ENCODE results near the gene HRCT1.
A peak's percentile ranks its signal among the peaks of the same experiment; 100 is the strongest.

The HRCT1 gene

DNA sequence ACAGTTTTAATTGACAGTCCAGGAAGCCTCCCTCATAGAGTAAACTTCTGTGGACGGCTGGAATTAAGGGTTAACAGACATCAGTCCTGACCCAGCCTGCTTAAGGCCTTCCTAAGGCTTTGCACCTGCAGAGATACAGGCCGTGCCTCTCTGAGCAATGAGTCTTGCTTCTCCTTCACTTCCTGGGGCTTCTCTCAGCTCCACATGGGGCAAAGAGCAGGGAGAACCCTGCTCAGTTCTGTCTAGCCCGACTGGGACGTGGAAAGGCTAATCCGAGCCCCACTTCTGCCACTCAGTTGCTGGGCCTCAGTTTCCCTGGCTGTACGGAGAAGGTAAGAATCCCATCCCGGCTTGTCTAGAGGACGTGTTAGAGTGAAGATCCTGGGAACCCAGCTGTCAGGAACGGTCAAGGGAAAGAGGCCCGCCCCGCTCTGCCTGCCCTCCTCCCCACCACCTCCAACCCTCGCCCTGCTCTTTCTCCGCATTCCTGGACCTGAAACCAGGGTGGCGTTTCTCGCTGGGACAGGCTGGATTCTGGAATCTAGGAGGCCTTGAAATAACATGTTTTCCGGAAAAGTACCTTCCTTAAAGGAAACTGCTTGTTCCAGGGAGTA is 9.8 kb downstream of the HRCT1 start:
- no peaks in the 10 kb centered on the region for H3K36me3 Mint-ChIP-seq (ENCODE audit: low read depth)
- H3K4me3 Mint-ChIP-seq = no peak overlapping the region
- no peaks in the 10 kb centered on the region for H3K9me3 Mint-ChIP-seq
- H3K4me1 Mint-ChIP-seq (ENCODE audit: low read depth) = peaks cover 12% of the 10 kb centered on the region
- H3K27me3 Mint-ChIP-seq (ENCODE audit: low read depth) = no peaks in the 10 kb centered on the region
- no peak overlapping the region for H3K27ac Mint-ChIP-seq
- no peak for DNase-seq (ENCODE audit: low spot score)

DNA sequence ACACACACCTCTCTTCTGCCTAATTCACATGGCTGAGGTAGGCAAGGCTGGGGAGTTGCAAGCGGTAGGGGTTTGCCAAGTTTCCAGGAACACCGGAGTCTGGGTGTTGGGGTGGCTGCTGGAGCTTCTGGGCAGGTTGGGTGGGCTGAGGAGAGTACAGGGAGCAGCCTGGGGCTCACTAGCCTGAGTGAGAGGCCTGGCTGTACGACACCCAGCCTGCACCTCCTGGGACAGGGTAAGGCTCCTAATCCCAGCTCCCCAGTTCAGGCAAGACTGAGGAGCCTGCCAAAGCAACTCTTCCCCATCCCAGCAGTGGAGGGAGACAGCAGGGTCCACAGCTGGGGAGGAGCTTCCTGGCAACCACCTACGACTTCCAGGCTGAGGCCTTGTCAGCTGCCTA is 11.3 kb downstream of the HRCT1 start:
- no peaks in the 10 kb centered on the region for H3K4me1 Mint-ChIP-seq (ENCODE audit: low read depth)
- H3K4me3 Mint-ChIP-seq = no peak overlapping the region
- H3K27ac Mint-ChIP-seq = no peak overlapping the region
- no peaks in the 10 kb centered on the region for H3K36me3 Mint-ChIP-seq (ENCODE audit: low read depth)
- H3K27me3 Mint-ChIP-seq (ENCODE audit: low read depth) = no peaks in the 10 kb centered on the region
- no peaks in the 10 kb centered on the region for H3K9me3 Mint-ChIP-seq
- DNase-seq (ENCODE audit: low spot score) = no peak

DNA sequence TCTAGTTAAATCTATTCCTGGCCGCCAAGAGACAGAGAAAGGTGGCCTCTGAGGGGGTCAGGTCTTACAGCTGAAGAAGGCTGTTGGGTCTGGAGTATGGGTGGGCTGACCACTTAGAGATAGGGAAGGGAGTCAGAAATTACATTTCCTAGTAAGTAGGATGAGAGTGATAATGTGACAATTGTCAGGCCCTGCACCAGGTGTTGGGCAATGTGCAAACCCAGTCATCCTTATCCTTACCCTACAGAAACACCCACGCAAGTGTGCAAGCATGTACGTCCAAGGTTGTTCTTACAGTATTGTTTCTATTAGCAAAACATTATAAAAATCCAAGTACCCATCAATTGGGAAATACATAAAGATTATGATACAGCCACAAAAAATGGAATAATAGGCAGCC is 12.8 kb downstream of the HRCT1 start:
- Mint-ChIP-seq H3K9me3 (no peaks in the 10 kb centered on the region), H3K36me3 (ENCODE audit: low read depth) (no peaks in the 10 kb centered on the region), H3K27ac (no peak overlapping the region), H3K4me3 (no peak overlapping the region), H3K4me1 (ENCODE audit: low read depth) (no peaks in the 10 kb centered on the region), H3K27me3 (ENCODE audit: low read depth) (no peaks in the 10 kb centered on the region)
- DNase-seq (ENCODE audit: low spot score) = no peak

DNA sequence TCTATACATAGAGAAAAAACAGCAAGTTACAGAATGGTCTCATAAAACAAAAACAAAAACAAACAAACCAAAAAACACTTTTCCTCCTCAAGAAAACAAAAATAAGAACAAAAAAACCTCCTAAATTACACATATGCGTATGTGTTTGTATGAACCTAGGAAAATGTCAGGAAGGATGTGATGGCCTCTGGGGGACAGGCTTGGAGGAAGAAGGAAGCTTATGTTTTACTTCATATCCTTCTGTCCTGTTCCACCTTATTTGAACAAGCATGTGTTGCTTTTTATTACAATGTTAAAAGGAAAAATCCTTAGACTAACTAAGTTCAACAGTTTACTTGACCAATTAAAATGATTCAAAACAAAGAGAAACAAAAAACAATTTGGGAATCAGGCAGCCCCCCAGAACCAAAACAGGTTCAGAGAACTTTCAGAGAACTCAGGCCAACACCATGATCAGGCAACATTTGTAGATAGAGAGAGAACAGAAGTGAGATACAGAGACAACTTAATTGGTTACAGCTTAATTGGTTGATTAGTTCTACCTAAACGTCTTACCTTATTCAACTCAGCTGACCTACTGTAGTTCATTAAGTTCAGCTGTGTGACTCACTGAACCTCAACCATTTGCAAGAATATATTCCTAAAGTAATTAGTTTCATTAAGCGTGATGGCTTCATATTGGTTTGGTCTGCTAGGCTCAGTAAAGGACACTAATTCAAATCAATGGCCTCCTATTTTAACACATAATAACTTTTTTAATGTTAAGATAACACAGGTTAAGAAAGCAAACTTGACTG is 13.4 kb downstream of the HRCT1 start:
- no peak overlapping the region for H3K4me3 Mint-ChIP-seq
- no peaks in the 10 kb centered on the region for H3K9me3 Mint-ChIP-seq
- H3K27ac Mint-ChIP-seq = no peak overlapping the region
- H3K36me3 Mint-ChIP-seq (ENCODE audit: low read depth) = no peaks in the 10 kb centered on the region
- DNase-seq (ENCODE audit: low spot score) = no peak
- H3K4me1 Mint-ChIP-seq (ENCODE audit: low read depth) = peaks cover 2% of the 10 kb centered on the region
- H3K27me3 Mint-ChIP-seq (ENCODE audit: low read depth) = peaks cover 2% of the 10 kb centered on the region

DNA sequence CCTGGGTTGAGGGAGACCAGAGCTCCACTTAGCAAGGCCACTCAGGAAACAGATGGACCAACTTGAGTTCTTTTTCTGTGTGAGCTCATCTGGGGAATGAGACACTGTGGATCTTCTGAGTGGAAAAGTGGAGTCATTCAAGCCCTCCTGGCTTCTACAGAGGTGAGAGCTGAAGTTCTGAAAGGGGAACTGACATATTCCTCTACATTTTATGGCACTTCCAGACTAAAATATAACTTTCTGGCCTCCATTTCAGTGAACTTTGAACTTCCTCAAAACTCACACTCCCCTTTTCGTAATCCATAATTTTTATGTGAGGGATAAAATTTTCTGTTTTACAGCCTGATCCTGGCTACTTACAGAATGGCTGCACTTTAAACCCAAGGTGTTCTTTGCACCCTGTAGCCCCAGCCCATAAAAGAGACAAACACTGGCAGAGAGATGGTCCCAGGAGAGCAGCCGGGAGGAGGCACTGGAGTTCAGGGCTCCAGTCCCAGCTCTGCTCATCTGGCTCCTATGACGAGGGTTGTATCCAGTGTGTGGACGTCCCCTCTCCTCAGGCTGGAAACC is 14.1 kb downstream of the HRCT1 start:
- H3K27me3 Mint-ChIP-seq (ENCODE audit: low read depth) = peaks cover 2% of the 10 kb centered on the region
- H3K4me3 Mint-ChIP-seq = no peak overlapping the region
- H3K9me3 Mint-ChIP-seq = no peaks in the 10 kb centered on the region
- DNase-seq (ENCODE audit: low spot score) = no peak
- H3K27ac Mint-ChIP-seq = no peak overlapping the region
- H3K36me3 Mint-ChIP-seq (ENCODE audit: low read depth) = no peaks in the 10 kb centered on the region
- peaks cover 2% of the 10 kb centered on the region for H3K4me1 Mint-ChIP-seq (ENCODE audit: low read depth)

DNA sequence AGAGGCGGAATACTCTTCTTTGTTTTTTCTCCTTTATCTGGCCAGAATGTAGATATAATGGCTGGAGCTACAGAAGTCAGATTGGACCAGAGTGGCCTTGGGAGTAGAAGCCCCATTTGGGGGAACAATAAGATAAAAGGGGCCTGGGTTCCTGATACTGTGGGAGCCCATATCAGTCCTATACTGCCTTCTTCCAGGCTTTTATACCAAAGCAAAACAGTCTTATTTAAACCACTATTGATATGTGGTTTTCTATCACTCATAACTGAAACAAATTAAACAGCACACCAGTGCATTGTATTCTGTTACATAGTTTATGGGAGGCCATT is 17.6 kb downstream of the HRCT1 start:
- DNase-seq (ENCODE audit: low spot score) = no peak
- Mint-ChIP-seq H3K27me3 (ENCODE audit: low read depth) (peaks cover 14% of the 10 kb centered on the region), H3K4me3 (no peak overlapping the region), H3K9me3 (no peaks in the 10 kb centered on the region), H3K36me3 (ENCODE audit: low read depth) (no peaks in the 10 kb centered on the region), H3K27ac (no peak overlapping the region), H3K4me1 (ENCODE audit: low read depth) (peaks cover 2% of the 10 kb centered on the region)

DNA sequence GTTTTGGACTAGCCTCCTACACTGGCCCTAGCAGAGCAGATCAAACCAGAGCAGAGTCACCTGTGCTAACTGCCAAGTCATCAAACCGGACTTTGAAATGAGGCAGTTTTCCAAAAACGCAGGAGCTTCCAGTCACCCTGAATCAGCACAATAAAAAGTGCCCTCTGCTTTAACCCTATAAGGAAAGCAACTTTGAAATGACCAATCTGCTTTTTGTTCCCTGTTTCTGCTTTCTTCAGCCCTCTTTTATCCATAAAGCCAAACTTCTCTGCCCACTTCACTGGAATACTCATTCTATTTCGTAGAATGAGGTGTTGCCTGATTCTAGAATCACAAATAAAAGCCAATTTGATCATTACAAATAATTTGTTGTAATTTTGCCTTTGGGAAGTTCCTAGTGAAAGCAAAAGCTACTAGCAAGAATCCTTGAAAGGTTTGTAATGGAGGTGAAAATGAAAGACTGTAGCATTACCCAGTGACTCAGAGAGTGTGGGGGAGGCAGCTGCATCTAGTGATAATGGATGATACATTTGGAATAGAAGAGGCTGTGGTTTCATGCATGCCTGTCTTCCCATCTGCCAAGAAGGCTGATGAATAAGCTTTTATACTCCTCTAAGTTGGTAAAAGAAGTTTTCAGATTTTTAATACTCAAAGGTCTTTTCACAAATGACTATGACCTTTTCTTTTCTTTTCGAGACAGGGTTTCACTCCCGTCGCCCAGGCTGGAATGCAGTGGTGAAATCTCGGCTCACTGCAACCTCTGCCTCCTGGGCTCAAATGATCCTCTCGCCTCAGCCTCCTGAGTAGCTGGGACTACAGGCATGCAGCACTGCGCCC is 18.1 kb downstream of the HRCT1 start:
- peaks cover 2% of the 10 kb centered on the region for H3K4me1 Mint-ChIP-seq (ENCODE audit: low read depth)
- H3K36me3 Mint-ChIP-seq (ENCODE audit: low read depth) = no peaks in the 10 kb centered on the region
- peaks cover 16% of the 10 kb centered on the region for H3K27me3 Mint-ChIP-seq (ENCODE audit: low read depth)
- no peaks in the 10 kb centered on the region for H3K9me3 Mint-ChIP-seq
- H3K4me3 Mint-ChIP-seq = no peak overlapping the region
- DNase-seq (ENCODE audit: low spot score) = peak; percentile 60
- no peak overlapping the region for H3K27ac Mint-ChIP-seq

DNA sequence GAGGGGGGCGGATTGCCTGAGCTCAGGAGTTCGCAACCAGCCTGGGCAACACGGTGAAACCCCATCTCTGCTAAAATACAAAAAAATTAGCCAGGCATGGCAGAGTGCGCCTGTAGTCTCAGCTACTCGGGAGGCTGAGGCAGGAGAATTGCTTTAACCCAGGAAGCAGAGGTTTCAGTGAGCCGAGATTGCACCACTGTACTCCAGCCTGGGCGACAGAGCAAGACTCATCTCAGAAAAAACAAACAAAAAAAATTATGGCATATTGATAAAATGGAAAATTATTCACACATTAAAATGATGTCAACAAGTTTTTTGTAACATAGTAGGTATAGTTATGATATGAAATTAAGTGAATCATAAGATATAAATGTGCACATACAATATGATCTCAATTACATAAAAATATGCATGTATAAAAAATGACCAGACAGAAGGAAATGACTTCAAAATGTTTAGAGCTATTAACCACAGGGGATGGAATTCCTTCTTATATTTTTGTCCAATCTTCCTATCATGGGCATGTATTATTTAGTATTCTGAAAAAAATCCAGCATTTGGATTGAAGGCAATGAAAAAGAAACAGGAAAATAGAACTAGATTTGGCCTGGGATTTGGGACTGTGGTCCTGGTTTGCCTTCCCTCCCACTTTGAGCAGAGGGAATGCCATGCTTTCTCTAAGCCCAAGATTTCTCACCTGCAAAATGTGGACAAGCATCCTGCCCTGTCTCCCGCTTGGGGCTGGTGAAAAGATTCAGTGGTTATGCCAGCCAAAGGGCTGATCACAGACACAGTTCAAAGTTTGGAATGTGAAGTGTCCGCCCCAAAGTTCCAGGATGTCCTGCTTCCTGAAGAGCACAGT is 22.8 kb downstream of the HRCT1 start:
- H3K4me3 Mint-ChIP-seq = no peak overlapping the region
- H3K27ac Mint-ChIP-seq = no peak overlapping the region

DNA sequence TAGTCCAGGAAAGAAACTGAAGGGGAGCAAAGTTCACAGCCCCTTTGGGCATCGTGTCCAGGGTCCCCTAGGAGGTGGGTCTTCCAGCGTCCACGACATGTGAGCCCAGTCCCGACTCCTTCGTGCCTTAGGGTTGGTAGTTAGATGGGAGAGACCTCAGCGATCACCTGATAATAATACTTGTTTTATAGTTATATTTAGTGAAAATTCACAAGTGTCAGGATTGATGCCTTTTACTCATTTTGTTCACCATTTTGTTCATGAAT is 23.4 kb downstream of the HRCT1 start:
- Mint-ChIP-seq H3K4me1 (ENCODE audit: low read depth) (peaks cover 15% of the 10 kb centered on the region), H3K4me3 (no peak overlapping the region), H3K36me3 (ENCODE audit: low read depth) (no peaks in the 10 kb centered on the region), H3K27ac (no peak overlapping the region), H3K9me3 (no peaks in the 10 kb centered on the region), H3K27me3 (ENCODE audit: low read depth) (peaks cover 31% of the 10 kb centered on the region)
- DNase-seq (ENCODE audit: low spot score) = no peak

More for the DNA sequence above, 22.8 kb downstream of the HRCT1 start:
- DNase-seq (ENCODE audit: low spot score) = no peak
- peaks cover 32% of the 10 kb centered on the region for H3K27me3 Mint-ChIP-seq (ENCODE audit: low read depth)
- H3K4me1 Mint-ChIP-seq (ENCODE audit: low read depth) = peaks cover 14% of the 10 kb centered on the region
- H3K36me3 Mint-ChIP-seq (ENCODE audit: low read depth) = no peaks in the 10 kb centered on the region
- no peaks in the 10 kb centered on the region for H3K9me3 Mint-ChIP-seq

DNA sequence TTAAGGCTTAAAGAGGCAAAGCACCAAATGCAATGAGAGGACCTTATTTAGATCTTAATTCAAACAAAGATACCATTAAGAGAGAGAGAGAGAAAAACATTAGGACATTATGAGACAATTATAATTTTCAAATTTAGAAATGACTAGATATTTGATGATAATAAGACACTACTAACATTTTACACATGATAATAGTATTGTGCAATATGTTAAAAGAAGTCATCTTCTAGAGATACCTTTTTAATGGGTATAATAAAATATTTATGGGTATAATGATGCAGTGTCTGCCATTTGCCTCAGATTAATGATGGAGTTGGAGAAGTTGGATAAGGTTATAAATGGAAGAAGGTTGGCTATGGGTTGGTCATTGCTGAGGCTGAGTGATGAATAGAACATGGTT is 24.5 kb downstream of the HRCT1 start:
- no peaks in the 10 kb centered on the region for H3K9me3 Mint-ChIP-seq
- H3K4me3 Mint-ChIP-seq = no peak overlapping the region
- no peaks in the 10 kb centered on the region for H3K36me3 Mint-ChIP-seq (ENCODE audit: low read depth)
- H3K4me1 Mint-ChIP-seq (ENCODE audit: low read depth) = peaks cover 15% of the 10 kb centered on the region
- H3K27ac Mint-ChIP-seq = no peak overlapping the region
- DNase-seq (ENCODE audit: low spot score) = no peak
- H3K27me3 Mint-ChIP-seq (ENCODE audit: low read depth) = peaks cover 31% of the 10 kb centered on the region

DNA sequence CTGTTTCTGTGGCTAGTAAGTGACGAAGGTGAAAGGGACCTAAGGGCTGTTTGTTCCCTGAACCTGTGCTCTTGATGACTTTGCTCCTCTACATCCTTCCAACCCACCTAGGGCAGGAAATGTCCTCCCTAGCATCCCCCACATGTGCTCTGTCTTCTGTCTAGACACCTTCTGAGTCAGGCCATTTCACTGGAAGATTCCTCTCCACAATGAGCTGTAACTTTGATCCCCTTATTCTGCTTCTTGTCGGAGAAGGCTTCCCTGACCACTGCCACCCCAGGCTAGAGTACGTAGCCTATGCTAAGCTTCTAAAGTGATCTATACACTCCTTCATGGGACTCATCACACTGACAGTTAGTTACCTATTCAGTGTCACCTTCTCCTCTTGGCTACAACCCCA is 25.0 kb downstream of the HRCT1 start:
- Mint-ChIP-seq H3K27me3 (ENCODE audit: low read depth) (peaks cover 31% of the 10 kb centered on the region), H3K36me3 (ENCODE audit: low read depth) (no peaks in the 10 kb centered on the region), H3K4me1 (ENCODE audit: low read depth) (peaks cover 15% of the 10 kb centered on the region), H3K4me3 (no peak overlapping the region), H3K9me3 (no peaks in the 10 kb centered on the region), H3K27ac (no peak overlapping the region)
- DNase-seq (ENCODE audit: low spot score) = no peak

DNA sequence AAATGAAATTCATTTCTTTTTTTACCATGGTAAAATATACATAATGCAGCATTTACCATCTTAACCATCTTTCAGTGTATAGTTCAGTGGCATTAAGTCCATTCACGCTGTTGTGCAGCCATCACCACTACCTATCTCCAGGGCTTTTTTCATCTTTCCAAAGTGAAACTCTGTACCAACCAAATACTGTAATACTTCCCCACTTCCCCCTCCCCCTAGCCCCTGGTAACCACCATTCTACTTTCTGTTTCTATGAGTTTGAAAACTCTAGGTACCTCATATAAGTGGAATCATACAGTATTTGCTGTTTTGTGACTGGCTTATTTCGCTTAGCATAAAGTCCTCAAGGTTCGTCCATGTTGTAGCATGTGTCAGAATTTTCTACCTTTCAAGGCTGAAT is 26.7 kb downstream of the HRCT1 start:
- Mint-ChIP-seq H3K27ac (no peak overlapping the region), H3K36me3 (ENCODE audit: low read depth) (peaks cover 4% of the 10 kb centered on the region), H3K27me3 (ENCODE audit: low read depth) (peaks cover 18% of the 10 kb centered on the region), H3K9me3 (peaks cover 9% of the 10 kb centered on the region), H3K4me1 (ENCODE audit: low read depth) (peaks cover 19% of the 10 kb centered on the region), H3K4me3 (peak overlapping the region; percentile 37)
- DNase-seq (ENCODE audit: low spot score) = no peak

DNA sequence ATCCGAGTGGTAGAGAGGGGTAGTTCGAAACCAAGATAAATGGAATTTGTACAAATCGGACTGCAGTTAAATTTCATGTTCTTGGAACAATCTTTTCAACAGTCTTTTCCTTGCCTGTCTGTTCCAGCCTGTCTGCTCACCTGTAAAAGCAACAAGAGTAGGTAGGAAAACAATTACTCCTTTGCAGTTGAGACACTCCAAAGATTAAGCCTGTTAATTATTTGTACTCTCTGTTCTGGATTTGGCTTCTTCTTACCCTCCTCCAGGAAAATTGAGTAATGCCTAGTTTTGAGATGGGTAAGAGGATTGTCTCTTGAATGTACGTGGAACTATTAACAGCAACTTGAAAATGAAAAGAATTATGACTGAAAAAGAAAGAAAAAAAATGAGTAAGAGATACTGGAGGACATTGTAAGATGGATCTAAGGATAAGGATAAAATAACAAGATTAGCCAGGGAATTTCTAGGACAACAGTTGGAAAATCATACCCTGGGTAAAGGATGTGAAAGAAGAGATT is 27.6 kb downstream of the HRCT1 start:
- Mint-ChIP-seq H3K4me3 (peak overlapping the region; percentile 41), H3K36me3 (ENCODE audit: low read depth) (peaks cover 4% of the 10 kb centered on the region), H3K4me1 (ENCODE audit: low read depth) (peaks cover 20% of the 10 kb centered on the region), H3K27me3 (ENCODE audit: low read depth) (peaks cover 18% of the 10 kb centered on the region), H3K27ac (no peak overlapping the region), H3K9me3 (peaks cover 9% of the 10 kb centered on the region)
- DNase-seq (ENCODE audit: low spot score) = no peak

Data from T-helper 2 cell treated with Interferon-gamma antibody and Interleukin-4, amounts not matched to agents 5 μg/mL and 100 μg/mL, for 36 hours (primary cell).